GM12878 (cell line): ENCODE data around the gene GAGE12J.

ENCODE experiments used
- CBX3 ChIP-seq: fragments of 200-600 bp; sonication (generic); IDR thresholded peaks from 2 replicates; pipeline ENCODE4 v1.6.1; 2016; ENCODE audit warnings: low read depth, borderline replicate concordance
- MYC ChIP-seq: IDR thresholded peaks from 2 replicates; pipeline ENCODE4 v1.6.1; 2011; ENCODE audit warnings: mild to moderate bottlenecking, low read length, moderate library complexity, inconsistent platforms; ENCODE audit not compliant: insufficient read depth, insufficient replicate concordance, insufficient read length, severe bottlenecking

- TF ChIP-seq CBX3, result no peak
- TF ChIP-seq MYC, result no peak
Observed at GRCh38 chrX:49310371-49310770, 11.5 kb upstream of the GAGE12J start.
